GM12874 (cell line): Measurements from ENCODE around the gene RNASE11.

ENCODE experiments used
- CTCF ChIP-seq: IDR thresholded peaks from 2 replicates; pipeline ENCODE4 v1.5.1; 2011; ENCODE audit warnings: low read depth, mild to moderate bottlenecking, control low read depth, low read length, moderate library complexity; ENCODE audit not compliant: insufficient read depth

Gene RNASE11

GRCh38 chr14:20587489-20588154 lies at the start of gene RNASE11:
Gene RNASE11 (minus strand): TSS chr14:20588001.
- no peak for TF ChIP-seq CTCF

GRCh38 chr14:20632831-20633691 lies 45.3 kb upstream of the RNASE11 start:
- TF ChIP-seq CTCF = no peak

GRCh38 chr14:20632448-20632830 lies 44.6 kb upstream of the RNASE11 start:
- no peak for TF ChIP-seq CTCF

- TF ChIP-seq CTCF = no peak
These were observed 44.1 kb upstream of the RNASE11 start for GRCh38 chr14:20631880-20632389.

- TF ChIP-seq CTCF = no peak
These were observed 43.5 kb upstream of the RNASE11 start for GRCh38 chr14:20631023-20631879.

- TF ChIP-seq CTCF = no peak
These were observed 42.7 kb upstream of the RNASE11 start for GRCh38 chr14:20630340-20631022.
